Measurements from ENCODE around the gene HES4. TPM values are rescaled to one million over a fixed set of nuclear protein-coding genes. Genes with fewer than 3 reads are reported as not detected.

HES4 gene
- total RNA-seq, 1 experiment from 2014 or later: 18.5 TPM

- Histone ChIP-seq H3K36me3 (ENCODE audit: insufficient read depth, low read length, poor library complexity, severe bottlenecking) (no peaks in the 10 kb centered on the region), H3K4me1 (ENCODE audit: insufficient read depth, low read length, poor library complexity, severe bottlenecking) (peaks cover 16% of the 10 kb centered on the region), H3K4me3 (ENCODE audit: low read depth, low read length, poor library complexity, severe bottlenecking) (no peak overlapping the region), H3K27ac (ENCODE audit: low read depth, low read length, poor library complexity, severe bottlenecking) (no peak overlapping the region), H3K9me3 (ENCODE audit: low read depth, low read length, poor library complexity, severe bottlenecking) (no peaks in the 10 kb centered on the region), H3K27me3 (replicated peaks; ENCODE audit: insufficient read depth, low read depth, low read length, poor library complexity) (peaks cover 25% of the 10 kb centered on the region)
- no peak for DNase-seq (ENCODE audit: low spot score)
- TF ChIP-seq EZH2 (IDR thresholded peaks at IDR 0.05; ENCODE audit: borderline replicate concordance, low read depth, low read length, poor library complexity, severe bottlenecking) (no peak), CTCF (conservative IDR thresholded peaks at IDR 0.05; ENCODE audit: low read depth, low read length) (no peak)
- intact Hi-C loops (cut with micrococcal nuclease; ENCODE audit: unreplicated experiment): no loop called here
- no TSS peak for BruUV-seq (replicated peaks)
- CTCF ChIA-PET: interaction anchor here (0.5 kb wide), 1 partner anchor 49 kb away, joined by 4 read pairs; the partner anchor contains the start of gene AGRN
- POLR2A ChIA-PET (ENCODE audit: low non-redundant PET): interaction anchor here (0.6 kb wide), 1 partner anchor 38 kb away, joined by 7 read pairs; no protein-coding TSS in a partner anchor
Measured at GRCh38 chr1:970973-971730, 28.7 kb downstream of the HES4 start.

DNA sequence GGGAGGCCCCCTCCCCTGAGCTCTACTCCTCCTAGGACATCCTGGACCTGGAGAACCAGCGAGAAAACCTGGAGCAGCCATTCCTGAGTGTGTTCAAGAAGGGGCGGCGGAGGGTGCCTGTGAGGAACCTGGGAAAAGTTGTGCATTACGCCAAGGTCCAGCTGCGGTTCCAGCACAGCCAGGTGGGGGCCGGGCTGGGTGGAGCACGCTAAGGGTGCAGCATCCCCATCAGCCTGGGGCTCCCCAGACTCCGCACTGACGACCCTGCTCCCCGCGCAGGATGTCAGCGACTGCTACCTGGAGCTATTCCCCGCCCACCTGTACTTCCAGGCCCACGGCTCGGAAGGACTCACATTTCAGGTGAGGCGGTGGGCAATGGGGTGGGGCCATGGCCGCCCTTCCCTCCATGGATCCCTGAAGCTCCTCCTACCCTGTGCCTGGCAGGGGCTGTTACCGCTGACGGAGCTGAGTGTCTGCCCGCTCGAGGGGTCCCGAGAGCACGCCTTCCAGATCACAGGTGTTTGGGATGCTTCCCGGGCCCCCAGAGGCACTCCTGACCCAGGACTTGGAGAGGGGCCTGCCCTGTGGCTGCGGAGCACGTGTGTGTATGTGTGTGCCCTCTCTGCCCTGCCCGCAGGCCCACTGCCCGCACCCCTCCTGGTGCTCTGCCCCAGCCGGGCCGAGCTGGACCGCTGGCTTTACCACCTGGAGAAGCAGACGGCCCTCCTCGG, 29.5 kb downstream of the HES4 start:
- Histone ChIP-seq H3K9me3 (ENCODE audit: low read depth, low read length, poor library complexity, severe bottlenecking) (no peaks in the 10 kb centered on the region), H3K4me3 (ENCODE audit: low read depth, low read length, poor library complexity, severe bottlenecking) (no peak overlapping the region), H3K4me1 (ENCODE audit: insufficient read depth, low read length, poor library complexity, severe bottlenecking) (peaks cover 8% of the 10 kb centered on the region), H3K27ac (ENCODE audit: low read depth, low read length, poor library complexity, severe bottlenecking) (no peak overlapping the region), H3K36me3 (ENCODE audit: insufficient read depth, low read length, poor library complexity, severe bottlenecking) (no peaks in the 10 kb centered on the region), H3K27me3 (replicated peaks; ENCODE audit: insufficient read depth, low read depth, low read length, poor library complexity) (peaks cover 25% of the 10 kb centered on the region)
- no TSS peak for BruUV-seq (replicated peaks)
- intact Hi-C loops (cut with micrococcal nuclease; ENCODE audit: unreplicated experiment): no loop called here
- no peak for TF ChIP-seq CTCF (conservative IDR thresholded peaks at IDR 0.05; ENCODE audit: low read depth, low read length)
- peak; percentile 62 for TF ChIP-seq EZH2 (IDR thresholded peaks at IDR 0.05; ENCODE audit: borderline replicate concordance, low read depth, low read length, poor library complexity, severe bottlenecking)
- DNase-seq (ENCODE audit: low spot score): no peak
- ChIA-PET POLR2A (ENCODE audit: low non-redundant PET) (interaction anchor here (0.6 kb wide), 1 partner anchor 92 kb away, joined by 4 read pairs; no protein-coding TSS in a partner anchor), CTCF (interaction anchor here (0.5 kb wide), 1 partner anchor 50 kb away, joined by 4 read pairs; the partner anchor contains the start of gene AGRN)

DNA sequence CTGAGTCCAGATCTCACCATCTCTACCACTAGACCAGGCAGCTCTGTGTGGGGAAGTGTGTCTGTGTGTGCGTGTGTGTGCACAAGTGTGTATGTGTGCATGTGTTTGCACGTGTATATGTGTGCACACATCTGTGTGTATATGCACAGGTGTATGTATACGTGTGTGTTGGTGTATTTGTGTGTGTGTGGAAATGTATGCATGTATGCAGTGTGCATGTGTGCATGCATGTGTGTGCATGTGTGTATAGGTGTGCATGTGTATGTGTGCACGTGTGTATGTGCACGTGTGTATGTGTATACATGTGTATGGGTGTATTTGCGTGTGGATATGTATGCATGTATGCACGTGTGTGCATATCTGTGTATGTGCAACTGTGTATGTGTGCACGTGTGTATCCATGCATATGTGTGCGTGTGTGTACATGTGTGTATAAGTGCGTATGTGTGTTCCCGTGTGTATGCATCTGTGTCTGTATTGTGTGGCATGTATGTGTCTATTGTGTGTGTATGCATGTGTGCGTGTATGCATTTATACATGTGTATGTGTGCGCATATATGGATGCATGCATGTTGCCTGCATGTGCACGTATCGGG, 30.5 kb downstream of the HES4 start:
- H3K4me1 ChIP-seq (ENCODE audit: insufficient read depth, low read length, poor library complexity, severe bottlenecking): peaks cover 8% of the 10 kb centered on the region
- no peaks in the 10 kb centered on the region for H3K9me3 ChIP-seq (ENCODE audit: low read depth, low read length, poor library complexity, severe bottlenecking)
- no peak overlapping the region for H3K27ac ChIP-seq (ENCODE audit: low read depth, low read length, poor library complexity, severe bottlenecking)
- no peak for DNase-seq (ENCODE audit: low spot score)
- peaks cover 25% of the 10 kb centered on the region for H3K27me3 ChIP-seq (replicated peaks; ENCODE audit: insufficient read depth, low read depth, low read length, poor library complexity)
- no peaks in the 10 kb centered on the region for H3K36me3 ChIP-seq (ENCODE audit: insufficient read depth, low read length, poor library complexity, severe bottlenecking)
- TF ChIP-seq EZH2 (IDR thresholded peaks at IDR 0.05; ENCODE audit: borderline replicate concordance, low read depth, low read length, poor library complexity, severe bottlenecking): no peak
- no peak for TF ChIP-seq CTCF (conservative IDR thresholded peaks at IDR 0.05; ENCODE audit: low read depth, low read length)
- BruUV-seq (replicated peaks): no TSS peak
- intact Hi-C loops (cut with micrococcal nuclease; ENCODE audit: unreplicated experiment): no loop called here
- ChIA-PET POLR2A (ENCODE audit: low non-redundant PET) (interaction anchor here (0.6 kb wide), 1 partner anchor 93 kb away, joined by 4 read pairs; no protein-coding TSS in a partner anchor), CTCF (no interaction called here)
- no peak overlapping the region for H3K4me3 ChIP-seq (ENCODE audit: low read depth, low read length, poor library complexity, severe bottlenecking)

Data from A673 (cell line).